T-helper 17 cell (primary cell): ENCODE measurements around the gene PPM1H. TPM values are rescaled to one million over a fixed set of nuclear protein-coding genes. Genes with fewer than 3 reads are reported as not detected.

Experiments
- ATAC-seq: fragments of 150-1000 bp; cut with Tn5 transposase; 2 replicates; pipeline ENCODE4 v1.10.0; 2021; ENCODE audit warnings: mild to moderate bottlenecking, moderate library complexity
- DNase-seq, 3 donors: peaks; one replicate each; pipeline versions ENCODE4 v3.0.0 to v3.0.0-alpha.2; 2020 to 2021
- H3K9me3 ChIP-seq: one replicate; pipeline ENCODE4 v1.7.0; 2013; ENCODE audit warnings: low read length, mild to moderate bottlenecking; ENCODE audit not compliant: control insufficient read depth, poor library complexity, severe bottlenecking
- H3K27ac Mint-ChIP-seq: one replicate; pipeline ENCODE4 v1.8.0; 2022; ENCODE audit warnings: mild to moderate bottlenecking, moderate library complexity, mixed read lengths
- H3K27me3 Mint-ChIP-seq: one replicate; pipeline ENCODE4 v1.8.0; 2022; ENCODE audit warnings: mixed read lengths
- H3K36me3 Mint-ChIP-seq: one replicate; pipeline ENCODE4 v1.8.0; 2022; ENCODE audit warnings: low read depth, mixed read lengths
- H3K4me1 Mint-ChIP-seq: one replicate; pipeline ENCODE4 v1.8.0; 2022; ENCODE audit warnings: mild to moderate bottlenecking, mixed read lengths
- H3K4me3 Mint-ChIP-seq: one replicate; pipeline ENCODE4 v1.8.0; 2022; ENCODE audit warnings: mild to moderate bottlenecking, moderate library complexity, mixed read lengths
- total RNA-seq, 4 donors: library from RNA in 2 of 4; stranded (reverse) in 2 of 4; gene quantifications; one replicate each; pipeline ENCODE4 v1.2.3 and lab custom pipeline; 2022 to 2026

PPM1H gene
- total RNA-seq, 2 donors from 2014 or later, result 0.31 TPM; not detected in 1

DNA sequence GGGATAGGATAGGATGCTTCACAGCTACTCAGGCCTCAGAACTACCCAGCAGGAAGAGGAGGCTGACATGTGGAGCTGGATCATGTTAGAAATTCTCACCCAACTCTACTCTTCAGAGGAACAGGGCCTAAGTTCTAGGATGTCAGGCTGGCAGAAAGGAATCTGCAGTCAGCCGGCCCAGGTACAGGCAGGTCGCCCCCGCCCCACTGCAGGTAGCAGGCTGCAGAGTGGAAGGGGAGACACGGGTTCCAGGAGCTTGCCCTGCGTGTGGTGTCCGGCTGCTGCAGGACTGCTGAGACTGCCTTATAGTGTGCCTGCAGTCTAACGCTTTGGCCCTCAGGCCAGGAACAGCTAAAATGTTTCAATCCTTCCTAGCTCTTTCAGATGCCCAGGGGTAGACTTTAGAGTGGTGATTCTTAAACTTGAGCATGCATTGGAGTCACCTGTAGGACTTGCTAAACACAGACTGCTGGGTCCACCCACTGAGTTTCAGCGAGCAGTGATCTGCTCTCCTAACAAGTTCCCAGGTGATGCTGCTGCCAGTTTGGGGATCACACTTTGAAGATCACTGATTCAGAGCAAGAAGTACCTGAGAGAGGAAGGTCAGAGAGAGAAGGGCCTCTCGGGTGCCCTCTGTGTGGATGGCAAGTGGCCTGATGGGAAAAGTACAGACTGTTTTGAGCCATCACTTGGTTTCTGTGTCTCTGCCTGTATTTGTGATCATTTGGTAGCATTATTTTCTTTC, 153.6 kb downstream of the PPM1H start:
- Mint-ChIP-seq H3K27ac (no peak overlapping the region), H3K36me3 (no peaks in the 10 kb centered on the region), H3K4me1 (peaks cover 7% of the 10 kb centered on the region), H3K27me3 (peaks cover 20% of the 10 kb centered on the region), H3K4me3 (no peak overlapping the region)
- no peaks in the 10 kb centered on the region for H3K9me3 ChIP-seq
- ATAC-seq, result no peak
- no peak for DNase-seq

DNA sequence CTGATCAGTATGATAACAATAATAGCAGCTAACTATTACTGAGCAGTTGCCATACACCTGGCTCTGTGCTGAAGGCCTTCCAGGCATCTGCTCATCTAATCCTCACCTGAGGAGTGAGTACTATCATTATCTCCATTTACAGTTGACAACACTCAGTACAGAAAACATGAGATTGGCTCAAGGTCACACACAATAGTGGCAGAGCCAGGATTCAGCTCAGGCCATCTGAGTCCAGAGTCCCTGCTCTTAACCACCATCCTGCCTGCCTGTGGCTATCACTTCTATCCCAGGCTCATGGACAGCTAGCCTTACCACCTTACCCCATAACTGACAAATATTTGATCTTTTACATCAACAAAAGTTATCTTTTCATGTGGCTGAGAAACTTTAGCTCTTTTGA, 155.5 kb downstream of the PPM1H start:
- Mint-ChIP-seq H3K36me3 (no peaks in the 10 kb centered on the region), H3K27me3 (peaks cover 13% of the 10 kb centered on the region), H3K4me3 (no peak overlapping the region), H3K27ac (no peak overlapping the region), H3K4me1 (peaks cover 3% of the 10 kb centered on the region)
- DNase-seq (no peak), ATAC-seq (no peak)
- H3K9me3 ChIP-seq, result no peaks in the 10 kb centered on the region

DNA sequence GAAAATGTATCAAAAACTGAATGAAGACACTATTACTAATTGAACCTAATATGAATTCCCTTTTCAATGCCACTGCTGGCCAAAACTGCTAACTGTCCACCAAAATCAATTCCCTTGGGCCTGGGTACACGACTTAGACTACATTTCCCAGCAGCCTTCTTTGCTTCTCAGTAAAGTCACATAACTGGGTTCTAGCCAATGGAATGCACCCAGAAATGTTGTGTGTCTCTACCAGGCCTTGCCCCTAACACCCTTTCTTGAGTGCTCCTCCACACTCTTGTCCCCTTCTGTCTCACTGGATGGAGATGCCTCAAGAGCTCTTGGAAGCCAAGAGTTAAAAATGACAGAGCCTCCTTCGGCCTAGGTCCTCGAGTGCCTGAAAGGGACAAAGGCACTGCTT, 156.8 kb downstream of the PPM1H start:
- Mint-ChIP-seq H3K4me3 (no peak overlapping the region), H3K4me1 (peaks cover 3% of the 10 kb centered on the region), H3K36me3 (no peaks in the 10 kb centered on the region), H3K27me3 (peaks cover 9% of the 10 kb centered on the region), H3K27ac (no peak overlapping the region)
- no peaks in the 10 kb centered on the region for H3K9me3 ChIP-seq
- DNase-seq (no peak), ATAC-seq (no peak)

DNA sequence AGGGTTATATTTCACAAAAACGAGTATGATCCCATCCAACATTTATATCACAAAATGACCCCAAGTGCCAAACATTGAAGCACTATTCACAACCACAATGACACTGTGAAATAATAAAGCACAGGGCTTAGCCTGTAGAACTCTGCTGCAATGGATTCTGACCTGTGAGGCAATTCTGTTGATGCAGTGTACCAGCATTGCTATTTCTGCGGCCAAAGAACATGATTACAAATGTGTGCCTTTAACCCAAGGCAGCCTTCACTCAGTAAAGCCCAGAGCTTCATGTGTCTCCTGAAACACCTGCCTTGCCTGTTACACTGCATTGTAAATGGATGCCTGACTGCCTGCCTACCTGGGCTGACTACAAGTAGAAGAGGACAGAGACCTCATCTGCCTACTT, 158.0 kb downstream of the PPM1H start:
- no peaks in the 10 kb centered on the region for H3K9me3 ChIP-seq
- Mint-ChIP-seq H3K27me3 (peaks cover 6% of the 10 kb centered on the region), H3K36me3 (no peaks in the 10 kb centered on the region), H3K4me1 (peaks cover 3% of the 10 kb centered on the region), H3K27ac (no peak overlapping the region), H3K4me3 (no peak overlapping the region)
- no peak for DNase-seq
- ATAC-seq, result no peak

DNA sequence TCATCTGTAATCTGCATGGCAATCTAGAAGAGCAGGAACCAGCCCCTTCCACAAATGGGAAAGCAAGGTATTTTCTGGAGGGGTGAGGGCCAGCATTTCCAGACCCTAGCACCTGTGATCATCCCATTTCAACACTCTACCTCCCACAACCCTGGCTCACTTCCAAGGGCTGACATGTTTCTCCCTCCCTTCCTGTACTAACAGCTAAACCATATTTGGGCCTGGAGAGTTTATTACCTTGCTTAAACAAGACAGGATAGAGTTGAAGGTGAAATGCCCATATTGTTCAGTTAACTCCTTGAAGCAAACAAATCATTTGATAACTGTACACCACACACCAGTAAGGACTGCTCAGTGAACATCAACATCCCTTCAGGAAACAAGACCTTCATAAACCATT, 158.4 kb downstream of the PPM1H start:
- H3K9me3 ChIP-seq, result no peaks in the 10 kb centered on the region
- DNase-seq, result no peak
- Mint-ChIP-seq H3K27ac (no peak overlapping the region), H3K4me1 (peaks cover 3% of the 10 kb centered on the region), H3K4me3 (no peak overlapping the region), H3K36me3 (no peaks in the 10 kb centered on the region), H3K27me3 (peaks cover 2% of the 10 kb centered on the region)
- no peak for ATAC-seq

DNA sequence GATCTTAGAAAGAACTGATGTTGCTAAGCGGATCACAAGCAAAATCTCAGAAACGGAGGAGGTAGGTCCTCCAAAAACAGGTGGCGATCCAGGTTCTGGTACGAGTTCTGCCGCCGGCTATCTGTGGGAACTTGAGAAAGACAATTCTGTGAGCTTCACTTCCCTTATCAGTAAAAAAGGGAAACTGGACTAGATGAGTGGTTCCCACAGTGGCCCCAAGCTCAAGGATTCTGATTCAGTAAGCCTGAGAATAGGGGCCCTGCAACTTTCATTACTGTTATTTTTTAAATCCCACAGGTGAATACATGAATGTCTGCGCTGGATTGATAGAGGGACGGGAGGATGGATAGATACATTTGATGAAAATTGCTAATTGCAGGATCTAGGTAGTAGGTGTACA, 160.2 kb downstream of the PPM1H start:
- peaks cover 3% of the 10 kb centered on the region for H3K4me1 Mint-ChIP-seq
- H3K4me3 Mint-ChIP-seq, result no peak overlapping the region
- ATAC-seq (no peak), DNase-seq (no peak)
- no peaks in the 10 kb centered on the region for H3K27me3 Mint-ChIP-seq
- no peaks in the 10 kb centered on the region for H3K9me3 ChIP-seq
- H3K36me3 Mint-ChIP-seq, result no peaks in the 10 kb centered on the region
- H3K27ac Mint-ChIP-seq, result no peak overlapping the region

DNA sequence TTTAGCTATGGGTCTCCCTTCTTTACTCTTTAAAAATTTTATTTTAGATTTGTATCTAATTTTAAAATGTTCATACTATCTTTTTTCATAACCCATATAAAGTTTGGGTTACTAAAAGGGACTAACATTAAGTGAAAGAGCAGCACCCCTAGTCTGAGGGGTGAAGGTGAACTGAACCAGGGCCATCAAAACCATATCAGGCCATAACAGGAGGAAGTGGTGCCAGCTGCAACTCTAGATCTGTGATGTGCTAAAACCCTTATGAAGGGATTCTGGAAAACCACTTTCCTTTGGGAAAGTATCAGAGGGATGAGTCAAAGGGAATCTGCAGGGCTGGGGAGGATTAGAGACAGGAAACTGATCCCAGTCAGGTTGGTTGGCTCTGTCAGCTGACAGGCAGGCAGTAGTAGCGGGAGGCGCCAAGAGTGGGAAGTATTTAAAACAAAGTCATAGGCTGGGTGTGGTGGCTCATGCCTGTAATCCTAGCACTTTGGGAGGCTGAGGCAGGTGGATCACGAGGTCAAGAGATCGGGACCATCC, 162.5 kb downstream of the PPM1H start:
- Mint-ChIP-seq H3K4me3 (no peak overlapping the region), H3K36me3 (no peaks in the 10 kb centered on the region), H3K4me1 (no peaks in the 10 kb centered on the region), H3K27me3 (no peaks in the 10 kb centered on the region), H3K27ac (peak overlapping the region; percentile 3)
- ATAC-seq (no peak), DNase-seq (no peak)
- no peaks in the 10 kb centered on the region for H3K9me3 ChIP-seq

DNA sequence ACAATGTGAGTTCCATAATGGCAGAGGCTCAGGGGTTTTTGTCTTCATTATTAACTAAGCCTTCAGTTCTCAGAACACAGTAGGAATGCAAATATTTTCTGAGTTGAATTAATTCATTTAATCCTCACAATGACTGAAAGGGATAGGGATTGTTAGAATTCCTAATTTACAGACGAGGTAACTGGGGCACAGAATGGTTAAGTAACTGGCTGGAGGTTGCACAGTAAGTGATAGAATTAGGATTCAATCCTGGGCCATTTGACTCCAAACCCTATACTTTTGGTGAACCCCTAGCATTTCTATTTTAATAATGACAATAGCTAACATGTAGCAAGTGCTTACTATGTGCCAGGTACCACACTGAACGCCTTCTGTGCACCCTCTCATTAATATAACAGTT, 163.1 kb downstream of the PPM1H start:
- ATAC-seq (no peak), DNase-seq (no peak)
- H3K4me1 Mint-ChIP-seq, result no peaks in the 10 kb centered on the region
- no peaks in the 10 kb centered on the region for H3K27me3 Mint-ChIP-seq
- H3K36me3 Mint-ChIP-seq, result no peaks in the 10 kb centered on the region
- no peak overlapping the region for H3K27ac Mint-ChIP-seq
- H3K4me3 Mint-ChIP-seq, result no peak overlapping the region
- no peaks in the 10 kb centered on the region for H3K9me3 ChIP-seq

DNA sequence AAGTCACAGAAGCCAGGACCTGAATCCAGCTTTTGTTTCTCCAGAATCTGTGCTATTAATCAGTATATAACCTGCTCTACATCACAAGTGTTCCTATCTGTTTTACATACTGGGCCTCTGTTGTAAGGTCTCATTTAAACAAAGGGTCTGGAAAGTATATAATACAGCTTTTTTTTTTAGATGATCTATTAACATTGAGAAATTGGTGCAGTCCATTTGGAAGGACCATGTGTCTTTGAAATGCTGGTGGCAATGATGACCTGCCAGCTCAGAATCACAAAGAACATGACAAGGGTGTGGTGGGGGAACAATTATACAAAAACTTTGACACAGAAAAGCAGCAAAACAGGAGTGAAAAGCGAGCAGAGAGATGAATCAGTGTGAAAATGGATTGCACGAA, 164.6 kb downstream of the PPM1H start:
- H3K27me3 Mint-ChIP-seq, result no peaks in the 10 kb centered on the region
- ATAC-seq (no peak), DNase-seq (no peak)
- no peak overlapping the region for H3K27ac Mint-ChIP-seq
- no peaks in the 10 kb centered on the region for H3K4me1 Mint-ChIP-seq
- no peaks in the 10 kb centered on the region for H3K9me3 ChIP-seq
- H3K4me3 Mint-ChIP-seq, result peak overlapping the region; percentile 19
- H3K36me3 Mint-ChIP-seq, result no peaks in the 10 kb centered on the region

DNA sequence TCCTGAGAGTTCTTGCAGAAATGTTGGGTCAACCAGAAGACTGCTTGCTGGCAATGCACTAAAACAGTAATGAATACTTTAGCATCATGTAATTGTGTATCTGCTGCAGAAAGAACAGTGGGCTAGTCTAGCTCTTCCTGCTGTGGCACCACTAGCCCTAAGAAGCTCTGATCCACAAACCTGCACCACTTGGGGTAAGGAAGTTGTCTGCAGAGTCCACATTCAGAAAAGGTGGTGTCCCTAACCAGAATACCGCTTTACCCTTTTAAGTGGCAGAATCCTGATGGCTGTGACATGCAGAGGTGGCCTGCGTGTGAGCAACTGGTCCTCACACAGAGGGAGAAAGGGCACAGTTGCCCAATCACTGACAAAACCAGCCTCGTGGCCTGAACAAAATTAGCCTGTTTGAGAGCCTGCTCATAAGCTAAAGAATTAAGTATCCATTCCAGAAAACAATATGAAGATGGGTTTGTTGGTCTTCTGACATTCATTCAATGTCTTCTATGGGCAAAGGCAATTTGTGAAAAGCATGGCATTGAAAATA, 165.8 kb downstream of the PPM1H start:
- ATAC-seq (no peak), DNase-seq (no peak)
- Mint-ChIP-seq H3K27ac (no peak overlapping the region), H3K4me3 (no peak overlapping the region), H3K4me1 (no peaks in the 10 kb centered on the region), H3K27me3 (peaks cover 8% of the 10 kb centered on the region), H3K36me3 (no peaks in the 10 kb centered on the region)
- no peaks in the 10 kb centered on the region for H3K9me3 ChIP-seq

DNA sequence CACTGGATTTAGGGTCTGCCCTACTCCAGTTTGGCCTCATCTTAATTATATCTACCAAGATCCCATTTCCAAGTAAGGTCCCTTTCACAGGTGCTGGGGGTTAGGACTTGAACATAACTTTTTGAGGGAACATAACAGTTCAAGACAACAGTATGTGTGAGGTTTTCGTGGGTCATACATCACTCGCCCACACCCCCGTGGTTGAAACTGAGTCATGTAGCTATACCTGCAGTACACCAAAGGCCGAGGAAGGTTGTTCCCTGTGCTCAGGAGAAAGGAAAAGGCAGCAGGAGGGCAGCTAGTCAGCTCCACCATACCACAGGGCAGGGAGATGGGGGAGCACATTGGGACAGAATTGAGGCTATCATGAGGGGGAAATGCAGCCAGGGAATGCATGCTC, 167.0 kb downstream of the PPM1H start:
- no peak overlapping the region for H3K27ac Mint-ChIP-seq
- H3K4me3 Mint-ChIP-seq, result no peak overlapping the region
- DNase-seq (no peak), ATAC-seq (no peak)
- H3K9me3 ChIP-seq, result no peaks in the 10 kb centered on the region
- no peaks in the 10 kb centered on the region for H3K36me3 Mint-ChIP-seq
- H3K4me1 Mint-ChIP-seq, result no peaks in the 10 kb centered on the region
- peaks cover 19% of the 10 kb centered on the region for H3K27me3 Mint-ChIP-seq

DNA sequence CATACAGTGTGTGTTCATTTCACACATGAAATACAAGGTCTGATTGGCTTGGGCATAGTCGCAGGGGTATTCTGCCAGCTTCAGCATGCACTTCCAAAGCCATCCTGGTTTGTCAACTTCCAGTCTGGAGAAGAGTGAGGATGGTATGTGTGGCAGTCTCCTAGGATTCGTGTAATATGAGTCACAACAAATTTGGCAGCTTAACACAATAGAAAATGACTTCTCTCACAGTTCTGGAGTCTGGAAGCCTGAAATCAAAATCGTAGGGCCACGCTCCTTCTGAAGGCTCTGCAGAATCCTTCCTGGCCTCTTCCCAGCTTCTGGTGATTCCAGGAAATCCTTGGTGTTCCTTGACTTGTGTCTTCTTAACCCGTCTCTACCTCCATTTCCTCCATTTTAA, 167.5 kb downstream of the PPM1H start:
- H3K4me3 Mint-ChIP-seq, result no peak overlapping the region
- DNase-seq (no peak), ATAC-seq (no peak)
- no peaks in the 10 kb centered on the region for H3K36me3 Mint-ChIP-seq
- H3K4me1 Mint-ChIP-seq, result no peaks in the 10 kb centered on the region
- H3K27ac Mint-ChIP-seq, result no peak overlapping the region
- no peaks in the 10 kb centered on the region for H3K9me3 ChIP-seq
- H3K27me3 Mint-ChIP-seq, result peaks cover 19% of the 10 kb centered on the region

DNA sequence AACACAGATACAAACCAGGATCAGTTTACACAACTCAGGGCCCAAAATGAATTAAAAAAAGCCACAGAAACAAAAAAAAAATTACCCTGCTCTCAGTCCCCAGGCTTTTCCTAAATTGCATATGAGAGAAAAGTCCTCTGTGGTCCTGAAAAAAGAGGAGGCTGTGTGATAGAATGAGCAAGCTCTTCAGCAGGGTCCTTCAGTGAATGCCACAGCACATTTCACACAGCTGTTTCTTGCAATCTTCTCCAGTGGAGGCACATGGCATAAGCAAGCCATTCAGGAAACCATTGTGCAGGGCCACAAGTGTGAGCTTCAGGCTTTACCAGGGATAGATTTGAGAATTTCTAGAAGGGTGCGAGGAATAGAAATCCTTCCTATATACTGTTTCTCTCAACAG, 168.5 kb downstream of the PPM1H start:
- Mint-ChIP-seq H3K4me1 (no peaks in the 10 kb centered on the region), H3K27ac (no peak overlapping the region), H3K27me3 (peaks cover 19% of the 10 kb centered on the region), H3K36me3 (no peaks in the 10 kb centered on the region), H3K4me3 (no peak overlapping the region)
- no peaks in the 10 kb centered on the region for H3K9me3 ChIP-seq
- DNase-seq (no peak), ATAC-seq (no peak)
